HL-60/S4 treated with phorbol 12-myristate 13-acetate at 8.2 ng/mL for 4 days and 3 days (cell line): Measurements from ENCODE around the gene FOXF1.

Experiments
- in situ Hi-C: fragments of 300-500 bp; cut with MboI; formaldehyde crosslinking; loops from 2 replicates; pipeline ENCODE4 v1.15.0; 2022; ENCODE audit warnings: low sequenced_read_pairs

Gene FOXF1

GRCh38 chr16:86515413-86515776 lies 5.1 kb downstream of the FOXF1 start:
- in situ Hi-C loops = loop anchor here (25.0 kb wide), 1 partner anchor 428 kb away; no protein-coding TSS in a partner anchor

DNA sequence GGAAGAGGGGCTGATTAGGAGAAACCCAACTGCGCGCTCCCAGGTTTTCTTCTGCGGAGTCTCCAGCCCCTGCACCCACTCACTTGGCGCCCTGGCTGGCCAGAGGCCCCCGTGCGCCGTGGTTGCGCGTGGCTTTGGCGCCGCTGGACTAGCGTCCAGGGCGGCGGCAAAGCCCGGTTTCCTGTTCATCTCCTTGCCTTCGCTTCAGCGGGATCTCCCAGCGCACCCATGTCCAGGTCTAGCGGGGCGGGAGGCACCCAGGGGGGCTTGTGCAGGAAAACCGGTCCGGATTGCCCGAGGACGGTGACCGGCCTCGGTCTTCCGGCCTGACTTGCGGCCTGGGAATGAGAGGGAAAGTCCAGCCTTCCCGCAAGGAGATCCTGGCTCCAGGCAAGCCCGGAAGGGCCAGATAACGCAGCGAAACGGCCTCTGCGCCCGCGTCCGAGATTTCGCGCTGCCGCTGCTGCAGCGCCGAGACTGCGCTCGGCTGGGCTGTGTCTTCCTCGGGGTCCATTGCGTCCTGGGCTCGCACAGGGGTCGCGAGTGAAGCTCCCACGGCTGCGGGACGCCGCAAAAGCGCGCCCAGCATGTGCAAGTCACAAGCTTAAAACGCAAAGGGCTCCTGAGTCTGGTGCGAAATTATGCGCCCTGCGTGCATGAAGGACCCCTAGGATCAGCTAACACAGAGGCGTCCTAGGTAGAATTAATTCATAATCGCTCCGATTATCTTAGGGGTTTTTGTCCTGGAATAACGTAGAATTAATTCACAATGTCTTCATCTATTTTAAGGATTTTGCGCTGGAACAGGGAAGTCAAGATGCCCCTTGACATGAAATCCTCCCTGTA lies 5.7 kb downstream of the FOXF1 start:
- in situ Hi-C loops = loop anchor here (25.0 kb wide), 1 partner anchor 429 kb away; no protein-coding TSS in a partner anchor

GRCh38 chr16:86516623-86517003 lies 6.3 kb downstream of the FOXF1 start:
- in situ Hi-C loops = loop anchor here (25.0 kb wide), 1 partner anchor 429 kb away; no protein-coding TSS in a partner anchor

DNA sequence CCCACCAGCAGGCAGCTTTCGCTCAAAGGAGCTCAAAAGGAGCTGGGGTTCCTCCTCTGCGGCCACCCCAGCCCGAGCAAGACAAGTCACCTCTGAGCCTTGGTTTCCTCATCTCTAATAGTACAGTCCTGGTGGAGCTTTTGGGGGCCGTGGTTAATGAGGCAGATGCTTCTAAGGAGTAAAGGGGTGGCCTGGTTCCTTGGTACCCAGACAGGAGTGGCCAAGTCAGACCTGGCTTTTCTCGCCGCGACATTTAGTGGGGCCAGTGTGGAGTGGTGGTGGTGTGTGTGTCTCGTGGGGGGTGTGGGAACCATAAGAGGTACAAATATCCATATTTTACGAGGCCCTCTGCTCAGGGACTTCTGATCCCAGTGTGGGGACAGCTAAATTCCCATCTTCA lies 6.7 kb downstream of the FOXF1 start:
- in situ Hi-C loops = loop anchor here (25.0 kb wide), 1 partner anchor 430 kb away; no protein-coding TSS in a partner anchor

DNA sequence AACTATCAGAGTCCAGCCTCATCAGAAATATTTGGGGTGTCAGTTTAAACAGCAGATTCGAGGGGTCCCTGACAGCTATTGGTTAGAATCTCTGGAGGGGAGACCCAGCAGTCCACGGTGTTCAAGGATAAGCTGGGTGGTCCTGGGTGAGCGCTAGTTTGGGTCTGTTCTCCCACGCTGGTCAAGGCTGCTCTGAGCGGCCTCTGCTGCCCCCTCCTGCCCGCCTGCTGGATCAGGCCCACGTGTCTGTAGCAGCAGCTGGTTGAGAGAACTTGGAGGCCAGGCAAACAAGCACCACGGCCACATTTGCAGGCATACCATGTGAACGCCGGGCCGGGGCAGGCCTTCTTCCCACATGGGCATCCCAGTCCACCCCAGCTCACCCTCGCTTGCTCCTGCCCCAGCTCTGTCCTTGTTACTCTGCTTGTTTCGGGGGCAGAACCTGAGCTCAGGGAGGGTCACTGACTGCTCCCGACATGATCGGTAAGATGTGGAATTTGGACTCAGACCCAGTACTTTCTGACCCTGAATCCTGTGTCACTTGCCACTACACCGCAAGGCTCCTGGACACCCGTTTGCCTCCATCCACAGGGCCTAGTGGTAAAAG lies 7.4 kb downstream of the FOXF1 start:
- in situ Hi-C loops = loop anchor here (25.0 kb wide), 1 partner anchor 430 kb away; no protein-coding TSS in a partner anchor

DNA sequence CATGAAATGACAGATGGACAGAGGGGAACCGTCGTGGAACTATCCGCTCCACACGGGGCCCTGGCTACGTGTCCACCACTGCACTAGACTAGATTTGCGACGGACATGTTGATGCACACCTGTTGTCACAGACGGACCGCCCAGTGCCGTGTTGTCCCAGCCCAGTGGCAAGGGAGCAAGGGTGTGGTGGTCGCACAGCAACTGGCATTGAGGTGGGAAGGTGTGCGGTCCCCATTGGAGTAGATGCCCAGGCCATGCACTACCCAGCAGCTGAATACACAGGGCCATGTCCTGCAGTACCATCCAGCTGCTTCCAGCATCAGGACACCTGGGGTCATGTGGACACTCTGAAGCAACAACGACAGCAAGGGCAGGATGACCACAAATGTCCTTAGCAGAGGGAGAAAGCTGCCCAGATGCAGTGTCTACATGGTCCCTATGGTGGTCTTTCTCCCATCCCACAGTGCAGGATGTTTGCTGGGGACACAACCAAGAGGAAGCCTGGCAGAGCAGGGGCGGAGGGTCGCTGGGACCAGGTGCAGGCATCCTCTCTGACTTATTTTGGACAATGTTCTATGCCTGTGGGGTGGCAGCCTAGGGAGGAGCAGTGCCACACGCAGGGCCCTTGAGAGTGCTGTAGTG lies 8.8 kb downstream of the FOXF1 start:
- in situ Hi-C loops = loop anchor here (25.0 kb wide), 1 partner anchor 432 kb away; no protein-coding TSS in a partner anchor

GRCh38 chr16:86519649-86520316 lies 9.5 kb downstream of the FOXF1 start:
- in situ Hi-C loops = loop anchor here (25.0 kb wide), 1 partner anchor 432 kb away; no protein-coding TSS in a partner anchor

- in situ Hi-C loops = loop anchor here (25.0 kb wide), 1 partner anchor 433 kb away; no protein-coding TSS in a partner anchor
Observed at GRCh38 chr16:86520317-86521210, 10.2 kb downstream of the FOXF1 start.

- in situ Hi-C loops = loop anchor here (25.0 kb wide), 1 partner anchor 434 kb away; no protein-coding TSS in a partner anchor
Observed at GRCh38 chr16:86521236-86522197, 11.2 kb downstream of the FOXF1 start.

- in situ Hi-C loops = loop anchor here (25.0 kb wide), 1 partner anchor 435 kb away; no protein-coding TSS in a partner anchor
Observed at GRCh38 chr16:86522634-86523033, 12.3 kb downstream of the FOXF1 start.

GRCh38 chr16:86523166-86523740 lies 12.9 kb downstream of the FOXF1 start:
- in situ Hi-C loops = loop anchor here (25.0 kb wide), 1 partner anchor 436 kb away; no protein-coding TSS in a partner anchor

GRCh38 chr16:86524029-86524428 lies 13.7 kb downstream of the FOXF1 start:
- in situ Hi-C loops = loop anchor here (25.0 kb wide), 1 partner anchor 437 kb away; no protein-coding TSS in a partner anchor

DNA sequence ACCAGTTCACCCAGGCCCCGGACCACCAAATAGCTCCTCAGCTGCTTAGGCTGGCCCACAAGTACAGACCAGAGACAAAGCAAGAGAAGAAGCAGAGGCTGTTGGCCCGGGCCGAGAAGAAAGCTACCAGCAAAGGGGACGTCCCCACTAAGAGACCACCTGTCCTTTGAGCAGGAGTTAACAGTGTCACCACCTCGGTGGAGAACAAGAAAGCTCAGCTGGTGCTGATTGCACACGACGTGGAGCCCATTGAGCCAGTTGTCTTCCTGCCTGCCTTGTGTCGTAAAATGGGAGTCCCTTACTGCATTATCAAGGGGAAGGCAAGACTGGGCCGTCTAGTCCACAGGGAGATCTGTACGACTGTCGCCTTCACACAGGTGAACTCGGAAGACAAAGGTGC lies 15.4 kb downstream of the FOXF1 start:
- in situ Hi-C loops = no loop called here

- in situ Hi-C loops = no loop called here
Observed at GRCh38 chr16:86527366-86527765, 17.0 kb downstream of the FOXF1 start.

- in situ Hi-C loops = no loop called here
Observed at GRCh38 chr16:86528061-86528929, 18.0 kb downstream of the FOXF1 start.

DNA sequence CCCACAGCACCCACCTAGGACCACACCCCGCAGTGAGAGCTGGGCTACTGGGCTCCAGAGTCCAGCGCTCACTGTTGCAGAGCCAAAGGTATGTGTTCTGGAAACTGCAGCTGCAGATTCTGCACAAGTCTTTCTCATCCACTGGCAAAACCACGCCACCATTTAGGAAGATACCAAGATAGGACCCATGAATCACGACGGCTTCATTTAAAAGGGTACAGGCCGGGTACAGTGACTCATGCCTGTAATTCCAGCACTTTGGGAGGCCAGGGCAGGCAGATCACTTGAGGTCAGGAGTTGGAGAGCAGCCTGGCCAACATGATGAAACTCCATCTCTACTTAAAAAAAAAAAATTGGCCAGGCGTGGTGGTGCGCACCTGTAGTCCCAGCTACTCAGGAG lies 18.8 kb downstream of the FOXF1 start:
- in situ Hi-C loops = no loop called here
